ENCODE results near the gene GPI.
"Not testable (repeated sequence)": the region's sequence is repeated elsewhere in the genome, so short reads cannot be mapped to it uniquely, and the experiment has no call there.

The GPI gene

DNA sequence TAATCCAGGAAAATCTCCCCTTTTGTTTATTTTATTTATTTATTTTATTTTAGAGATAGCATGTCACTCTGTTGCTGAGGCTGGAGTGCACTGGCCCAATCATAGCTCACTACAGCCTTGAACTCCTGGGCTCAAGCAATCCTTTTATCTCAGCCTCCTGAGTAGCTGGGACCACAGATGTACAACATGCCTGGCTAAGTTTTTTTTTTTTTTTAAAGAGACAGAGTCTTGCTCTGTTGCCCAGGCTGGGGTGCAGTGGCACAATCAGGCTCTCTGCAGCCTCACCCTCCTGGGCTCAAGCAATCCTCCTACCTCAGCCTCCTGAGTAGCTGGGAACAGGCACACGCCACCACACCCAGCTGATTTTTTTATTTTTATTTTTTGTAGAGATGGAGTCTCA lies 32.9 kb downstream of the GPI start:
- H3K4me3 ChIP-seq (replicated peaks; ENCODE audit: low read depth, low read length) = no peak overlapping the region
- no peak for DNase-seq (ENCODE audit: extremely low read depth, low read depth)
- TF ChIP-seq, protein P1, sequence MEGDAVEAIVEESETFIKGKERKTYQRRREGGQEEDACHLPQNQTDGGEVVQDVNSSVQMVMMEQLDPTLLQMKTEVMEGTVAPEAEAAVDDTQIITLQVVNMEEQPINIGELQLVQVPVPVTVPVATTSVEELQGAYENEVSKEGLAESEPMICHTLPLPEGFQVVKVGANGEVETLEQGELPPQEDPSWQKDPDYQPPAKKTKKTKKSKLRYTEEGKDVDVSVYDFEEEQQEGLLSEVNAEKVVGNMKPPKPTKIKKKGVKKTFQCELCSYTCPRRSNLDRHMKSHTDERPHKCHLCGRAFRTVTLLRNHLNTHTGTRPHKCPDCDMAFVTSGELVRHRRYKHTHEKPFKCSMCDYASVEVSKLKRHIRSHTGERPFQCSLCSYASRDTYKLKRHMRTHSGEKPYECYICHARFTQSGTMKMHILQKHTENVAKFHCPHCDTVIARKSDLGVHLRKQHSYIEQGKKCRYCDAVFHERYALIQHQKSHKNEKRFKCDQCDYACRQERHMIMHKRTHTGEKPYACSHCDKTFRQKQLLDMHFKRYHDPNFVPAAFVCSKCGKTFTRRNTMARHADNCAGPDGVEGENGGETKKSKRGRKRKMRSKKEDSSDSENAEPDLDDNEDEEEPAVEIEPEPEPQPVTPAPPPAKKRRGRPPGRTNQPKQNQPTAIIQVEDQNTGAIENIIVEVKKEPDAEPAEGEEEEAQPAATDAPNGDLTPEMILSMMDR (IDR thresholded peaks at IDR 0.05; ENCODE audit: low read depth, low read length, missing control alignments) = no peak

DNA sequence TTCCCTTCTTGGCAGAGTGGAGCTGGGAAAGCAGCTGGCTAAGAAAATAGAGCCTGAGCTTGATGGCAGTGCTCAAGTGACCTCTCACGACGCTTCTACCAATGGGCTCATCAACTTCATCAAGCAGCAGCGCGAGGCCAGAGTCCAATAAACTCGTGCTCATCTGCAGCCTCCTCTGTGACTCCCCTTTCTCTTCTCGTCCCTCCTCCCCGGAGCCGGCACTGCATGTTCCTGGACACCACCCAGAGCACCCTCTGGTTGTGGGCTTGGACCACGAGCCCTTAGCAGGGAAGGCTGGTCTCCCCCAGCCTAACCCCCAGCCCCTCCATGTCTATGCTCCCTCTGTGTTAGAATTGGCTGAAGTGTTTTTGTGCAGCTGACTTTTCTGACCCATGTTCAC lies 34.9 kb downstream of the GPI start:
- no peak overlapping the region for H3K4me3 ChIP-seq (replicated peaks; ENCODE audit: low read depth, low read length)
- TF ChIP-seq, protein P1 (IDR thresholded peaks at IDR 0.05; ENCODE audit: low read depth, low read length, missing control alignments) = no peak
- no peak for DNase-seq (ENCODE audit: extremely low read depth, low read depth)

DNA sequence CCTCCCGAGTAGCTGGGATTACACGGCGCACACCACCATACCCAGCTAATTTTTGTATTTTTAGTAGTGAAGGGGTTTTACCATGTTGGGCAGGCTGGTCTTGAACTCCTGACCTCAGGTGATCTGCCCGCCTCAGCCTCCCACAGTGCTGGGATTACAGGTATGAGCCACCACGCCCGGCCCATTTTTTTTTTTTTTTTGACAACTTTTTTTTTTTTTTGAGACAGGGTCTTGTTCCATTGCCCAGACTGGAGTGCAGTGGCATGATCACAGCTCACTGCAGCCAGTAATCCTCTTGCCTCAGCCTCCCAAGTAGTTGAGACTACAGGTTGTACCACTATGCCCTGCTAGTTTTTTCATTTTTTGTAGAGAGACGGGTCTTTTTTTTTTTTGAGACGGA lies 35.8 kb downstream of the GPI start:
- H3K4me3 ChIP-seq (replicated peaks; ENCODE audit: low read depth, low read length); DNase-seq (ENCODE audit: extremely low read depth, low read depth): not testable (repeated sequence)

DNA sequence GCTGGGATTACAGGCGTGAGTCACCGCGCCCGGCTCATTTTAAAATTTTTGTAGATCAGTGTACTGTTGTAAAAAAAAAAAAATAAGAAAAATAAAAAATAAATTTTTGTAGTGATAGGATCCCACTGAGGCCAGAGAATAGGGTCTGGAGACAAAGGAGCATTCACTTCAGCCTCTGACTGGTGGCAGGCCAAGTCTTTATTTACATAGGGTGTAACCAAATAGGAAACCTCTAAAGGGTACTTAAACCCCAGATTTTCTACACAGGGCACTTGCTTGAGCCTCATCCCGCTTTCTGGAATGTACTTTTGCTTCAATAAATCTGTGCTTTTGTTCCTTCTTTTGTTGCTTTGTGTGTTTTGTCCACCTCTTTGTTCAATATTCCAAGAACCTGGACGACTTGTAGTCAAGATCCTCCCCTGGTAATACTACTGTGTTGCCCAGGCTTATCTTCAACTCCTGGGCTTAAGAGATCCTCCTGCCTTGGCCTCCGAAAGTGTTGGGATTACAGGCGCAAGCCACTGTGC lies 37.1 kb downstream of the GPI start:
- TF ChIP-seq, protein P1 (IDR thresholded peaks at IDR 0.05; ENCODE audit: low read depth, low read length, missing control alignments) = no peak
- H3K4me3 ChIP-seq (replicated peaks; ENCODE audit: low read depth, low read length) = no peak overlapping the region
- no peak for DNase-seq (ENCODE audit: extremely low read depth, low read depth)

DNA sequence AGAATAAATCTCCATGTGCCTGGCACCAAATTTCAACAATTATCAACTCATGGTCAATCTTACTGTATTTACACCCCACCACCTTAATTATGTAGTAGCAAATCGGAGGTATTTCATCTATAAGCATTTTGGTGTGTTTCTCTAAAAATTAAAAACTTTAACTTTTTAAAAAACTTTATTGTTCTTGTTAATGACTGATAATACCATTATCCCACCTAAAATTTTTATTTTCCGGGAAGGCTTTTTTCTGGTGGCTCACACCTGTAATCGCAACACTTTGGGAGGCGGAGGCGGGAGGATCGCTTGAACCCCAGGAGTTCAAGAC lies 38.8 kb downstream of the GPI start:
- DNase-seq (ENCODE audit: extremely low read depth, low read depth) = no peak
- TF ChIP-seq, protein P1 (IDR thresholded peaks at IDR 0.05; ENCODE audit: low read depth, low read length, missing control alignments) = no peak

DNA sequence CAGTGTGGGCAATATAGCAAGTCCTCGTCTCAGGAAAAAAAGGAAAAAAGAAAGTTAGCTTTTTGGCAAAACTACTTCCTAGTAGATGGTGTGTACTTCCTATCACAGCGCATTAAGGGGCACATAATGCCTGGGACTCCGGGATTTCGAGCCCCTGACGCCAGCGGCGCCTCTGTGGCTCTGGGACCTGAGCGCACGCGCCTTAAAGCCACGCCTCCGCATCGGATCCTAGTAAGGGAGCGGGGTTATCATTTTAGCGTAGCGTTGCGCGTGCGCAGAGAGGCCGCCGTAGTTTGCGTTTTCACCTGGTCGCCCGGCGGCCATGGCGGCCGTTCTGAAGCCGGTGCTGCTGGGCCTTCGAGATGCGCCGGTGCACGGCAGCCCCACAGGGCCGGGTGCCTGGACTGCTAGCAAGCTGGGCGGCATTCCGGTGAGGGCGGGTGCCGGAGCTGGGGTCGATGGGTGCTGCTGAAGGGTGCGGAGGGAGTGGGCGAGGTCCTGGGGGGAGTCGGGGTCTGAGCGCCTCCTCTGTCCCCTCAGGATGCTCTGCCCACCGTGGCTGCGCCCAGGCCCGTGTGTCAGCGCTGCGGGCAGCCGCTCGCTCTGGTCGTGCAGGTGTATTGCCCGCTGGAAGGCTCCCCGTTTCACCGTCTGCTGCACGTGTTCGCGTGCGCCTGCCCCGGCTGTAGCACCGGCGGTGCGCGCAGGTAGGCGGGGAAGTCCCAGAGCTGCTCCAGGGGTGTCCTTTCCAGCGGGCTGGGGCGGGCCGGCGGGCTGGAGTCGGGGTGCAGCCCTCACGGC lies 39.3 kb downstream of the GPI start, which contains the start of gene PDCD2L:
Gene PDCD2L (plus strand): TSS at position 291 of the 801 bp plus-strand sequence. CDS start 32 bp downstream, at position 323.
- H3K4me3 ChIP-seq (replicated peaks; ENCODE audit: low read depth, low read length) = peak within 1 kb of the TSS; percentile 80
- TF ChIP-seq, protein P1 (IDR thresholded peaks at IDR 0.05; ENCODE audit: low read depth, low read length, missing control alignments) = no peak
- peak; percentile 72 for DNase-seq (ENCODE audit: extremely low read depth, low read depth)

More for the DNA sequence above, 38.8 kb downstream of the GPI start:
- H3K4me3 ChIP-seq (replicated peaks; ENCODE audit: low read depth, low read length) = peak overlapping the region; percentile 80

DNA sequence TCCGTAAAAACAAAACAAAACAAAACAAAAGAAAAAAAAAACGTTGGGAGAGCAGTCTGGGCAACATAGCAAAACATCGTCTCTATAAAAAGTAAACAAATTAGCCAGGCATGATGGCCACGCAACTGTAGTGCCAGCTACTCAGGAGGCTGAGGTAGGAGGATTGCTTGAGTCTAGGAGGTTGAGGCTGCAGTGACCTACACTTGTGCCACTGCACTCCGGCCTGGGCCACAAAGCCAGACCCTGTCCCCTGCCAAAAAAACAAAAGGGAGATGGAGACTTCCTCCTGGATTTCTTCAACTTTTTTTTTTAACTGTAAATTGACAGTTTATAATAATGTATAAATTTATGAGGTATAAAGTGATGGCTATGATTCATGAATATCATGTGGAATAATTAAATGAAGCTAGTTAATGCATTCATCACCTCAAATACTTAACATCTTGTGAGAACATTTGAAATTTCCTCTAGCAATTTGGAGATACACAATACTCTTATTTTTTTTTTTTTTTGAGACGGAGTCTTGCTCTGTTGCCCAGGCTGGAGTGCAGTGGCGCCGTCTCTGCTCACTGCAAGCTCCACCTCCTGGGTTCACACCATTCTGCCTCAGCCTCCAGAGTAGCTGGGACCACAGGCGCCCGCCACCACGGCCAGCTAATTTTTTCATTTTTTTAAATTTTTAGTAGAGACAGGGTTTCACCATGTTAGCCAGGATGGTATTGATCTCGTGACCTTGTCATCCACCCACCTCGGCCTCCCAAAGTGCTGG lies 41.1 kb downstream of the GPI start:
- DNase-seq (ENCODE audit: extremely low read depth, low read depth) = no peak
- peak overlapping the region; percentile 80 for H3K4me3 ChIP-seq (replicated peaks; ENCODE audit: low read depth, low read length)
- TF ChIP-seq, protein P1 (IDR thresholded peaks at IDR 0.05; ENCODE audit: low read depth, low read length, missing control alignments) = no peak
